ENCODE data around the gene AUTS2. TPM values are rescaled to one million over a fixed set of nuclear protein-coding genes. Genes with fewer than 3 reads are reported as not detected.

AUTS2 gene
- total and polyA plus RNA-seq, 2 of the 8 experiments (the other 6 are each of a cell fraction or from before 2014, with no cell fraction given), result 25.9 to 101 TPM

DNA sequence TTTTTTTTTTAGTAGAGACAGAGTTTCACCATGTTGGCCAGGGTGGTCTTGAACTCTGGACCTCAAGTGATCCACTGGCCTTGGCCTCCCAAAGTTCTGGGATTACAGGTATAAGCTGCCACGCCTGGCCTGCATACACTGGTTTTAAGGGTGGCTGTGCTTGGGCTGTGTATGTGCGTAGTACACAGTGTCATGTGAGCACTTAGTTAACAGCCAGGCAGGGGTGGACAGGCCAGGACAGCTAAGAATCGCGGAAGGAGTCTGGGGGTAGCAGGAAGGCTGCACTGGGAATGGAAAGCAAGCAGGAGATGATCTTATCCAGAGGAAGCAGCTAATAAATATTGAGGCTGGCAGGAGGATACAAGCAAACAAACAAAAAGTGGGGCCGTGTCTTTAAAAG is 1153.6 kb downstream of the AUTS2 start (continued):
- TF ChIP-seq, protein P1, sequence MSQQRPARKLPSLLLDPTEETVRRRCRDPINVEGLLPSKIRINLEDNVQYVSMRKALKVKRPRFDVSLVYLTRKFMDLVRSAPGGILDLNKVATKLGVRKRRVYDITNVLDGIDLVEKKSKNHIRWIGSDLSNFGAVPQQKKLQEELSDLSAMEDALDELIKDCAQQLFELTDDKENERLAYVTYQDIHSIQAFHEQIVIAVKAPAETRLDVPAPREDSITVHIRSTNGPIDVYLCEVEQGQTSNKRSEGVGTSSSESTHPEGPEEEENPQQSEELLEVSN (IDR thresholded peaks at IDR 0.05), result no peak
- TF ChIP-seq RXRA (IDR thresholded peaks at IDR 0.05; ENCODE audit: insufficient read depth, low read depth, low read length), result no peak
